NCI-H2196 treated with DMSO at 0.1 percent for 48 hours (cell line): ENCODE results near the gene CDC42.

Source experiments
- DNase-seq: peaks from one replicate; lab custom pipeline; 2025; ENCODE audit not compliant: unreplicated experiment; lab: John Stamatoyannopoulos, UW

CDC42 gene

DNA sequence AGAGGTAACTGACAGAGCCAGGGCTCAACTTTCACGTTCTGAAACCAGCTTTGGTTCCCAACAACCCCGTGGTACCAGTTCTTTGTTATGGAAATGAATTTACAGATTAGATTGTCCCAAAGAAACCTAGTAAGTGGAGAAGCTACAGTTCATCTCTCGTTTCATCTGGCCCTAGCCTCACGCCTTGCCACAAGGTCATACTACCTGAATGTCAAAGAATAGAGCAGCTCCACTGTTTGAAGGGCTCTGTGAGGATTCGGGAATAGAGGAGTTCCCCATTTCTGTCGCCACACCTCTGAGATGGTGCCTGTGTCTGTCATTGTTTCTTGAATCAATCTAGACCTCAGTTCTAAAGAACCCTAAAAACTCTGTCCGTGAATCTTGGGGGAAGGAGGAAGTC lies 15.0 kb upstream of the CDC42 start:
- no peak for DNase-seq

DNA sequence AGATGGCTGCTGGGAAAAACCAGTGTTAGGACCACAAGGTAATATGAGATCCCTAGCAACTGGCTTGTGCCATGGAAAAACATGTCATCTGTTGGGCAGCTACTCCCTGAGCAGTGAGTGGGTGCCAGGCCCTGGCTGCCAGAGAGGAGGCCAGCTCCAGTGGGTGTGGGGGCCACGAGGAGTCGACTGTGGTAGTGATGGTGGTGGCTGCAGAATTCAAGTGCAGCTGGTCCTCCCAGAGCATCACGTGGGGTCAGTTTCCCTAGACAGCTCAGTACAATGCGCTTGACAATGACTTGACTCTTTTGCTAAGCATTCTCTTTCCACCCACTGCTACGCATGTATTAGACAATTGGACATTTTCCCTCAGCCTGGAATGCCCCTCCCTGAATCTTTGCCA lies 14.5 kb upstream of the CDC42 start:
- no peak for DNase-seq

DNA sequence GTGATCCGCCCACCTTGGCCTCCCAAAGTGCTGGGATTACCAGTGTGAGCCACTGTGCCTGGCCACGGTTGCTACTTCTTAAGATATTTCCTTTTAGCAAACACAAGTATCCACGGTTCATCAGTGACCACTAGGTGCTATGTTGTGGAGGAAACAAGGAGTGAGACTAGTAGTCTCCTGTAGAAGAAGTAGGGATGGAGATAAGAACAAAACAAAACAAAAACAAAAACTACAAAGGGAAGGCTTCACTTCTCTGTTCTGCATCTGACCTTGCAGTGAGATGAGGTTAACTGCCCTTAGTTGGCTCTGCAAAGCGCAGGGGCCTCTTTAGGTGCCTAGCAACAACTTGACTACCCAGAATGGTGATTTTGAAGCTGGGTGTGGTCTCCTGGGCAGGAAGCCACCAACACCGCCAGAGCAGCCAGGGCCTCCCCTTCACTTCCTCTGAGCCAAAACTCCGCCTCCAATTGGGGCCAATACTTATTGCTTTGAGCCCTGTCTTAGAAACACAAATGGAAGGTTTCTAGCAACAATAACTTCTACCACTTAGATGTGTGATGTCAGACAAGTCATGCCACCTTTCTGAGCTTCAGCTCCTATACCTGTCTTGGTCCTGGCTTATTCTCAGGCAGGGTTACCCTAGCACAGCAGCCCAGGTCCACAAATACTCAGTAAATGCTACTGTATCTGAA lies 12.8 kb upstream of the CDC42 start:
- DNase-seq: peak; percentile 74

DNA sequence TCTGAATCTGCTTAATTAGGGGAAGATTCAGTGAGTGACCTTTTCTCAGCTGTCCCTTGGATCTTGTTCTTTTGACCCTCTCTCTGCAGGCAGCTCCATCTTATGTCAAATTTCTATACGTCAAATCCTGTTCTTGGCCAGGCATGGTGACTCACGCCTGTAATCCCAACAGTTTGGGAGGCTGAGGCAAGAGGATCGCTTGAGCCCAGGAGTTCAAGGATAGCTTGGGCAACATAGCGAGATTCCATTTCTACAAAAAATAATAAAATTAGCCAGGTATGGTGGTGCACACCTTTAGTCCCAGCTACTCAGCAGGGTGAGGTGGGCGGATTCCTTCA lies 12.3 kb upstream of the CDC42 start:
- no peak for DNase-seq

DNA sequence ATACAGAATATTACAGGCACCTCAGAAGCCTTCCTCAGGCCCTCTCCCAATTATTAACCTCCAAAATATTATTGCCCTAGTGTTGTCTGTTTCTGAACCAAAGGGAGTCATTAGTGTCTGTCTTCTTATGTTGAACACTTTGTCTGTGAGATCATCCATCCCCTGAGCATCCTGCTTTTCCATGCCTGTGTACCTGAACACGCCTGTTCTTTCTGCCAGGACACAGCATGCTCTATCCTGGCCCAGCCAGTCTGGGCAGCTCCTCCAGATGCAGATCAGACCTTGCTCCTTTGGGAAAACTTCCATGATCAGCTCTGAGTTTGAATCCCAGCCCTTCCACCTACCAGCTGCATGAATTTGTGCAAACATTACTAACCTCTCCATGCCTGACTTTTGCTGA lies 11.0 kb upstream of the CDC42 start:
- DNase-seq: no peak

DNA sequence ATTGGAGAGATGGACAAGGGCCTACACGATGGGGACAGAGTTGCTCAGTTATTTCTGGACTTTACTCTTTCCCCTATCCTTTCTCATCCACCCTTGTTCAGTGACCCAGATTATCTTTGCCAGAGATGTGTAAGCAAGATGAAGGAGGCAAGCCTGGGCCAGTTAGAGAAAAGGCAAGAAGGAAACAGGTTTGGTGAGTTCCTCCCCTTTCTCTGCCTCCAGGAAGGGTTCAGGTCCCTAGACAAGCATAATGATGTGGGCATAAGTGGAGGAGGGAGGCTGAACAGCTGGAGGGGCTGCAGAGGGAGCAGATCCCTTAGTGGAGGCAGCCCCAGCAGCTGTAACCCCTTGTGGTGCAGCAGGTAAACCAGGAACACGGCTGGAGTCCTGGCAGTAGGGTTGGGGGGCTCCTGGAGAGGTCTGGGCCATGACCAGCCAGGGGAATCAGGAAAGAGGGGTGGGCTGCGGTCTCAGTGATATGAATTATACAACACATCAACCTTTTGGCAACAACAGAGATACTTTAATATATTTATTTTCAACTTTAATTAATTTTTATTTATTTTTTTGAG lies 9.2 kb upstream of the CDC42 start:
- DNase-seq: no peak

DNA sequence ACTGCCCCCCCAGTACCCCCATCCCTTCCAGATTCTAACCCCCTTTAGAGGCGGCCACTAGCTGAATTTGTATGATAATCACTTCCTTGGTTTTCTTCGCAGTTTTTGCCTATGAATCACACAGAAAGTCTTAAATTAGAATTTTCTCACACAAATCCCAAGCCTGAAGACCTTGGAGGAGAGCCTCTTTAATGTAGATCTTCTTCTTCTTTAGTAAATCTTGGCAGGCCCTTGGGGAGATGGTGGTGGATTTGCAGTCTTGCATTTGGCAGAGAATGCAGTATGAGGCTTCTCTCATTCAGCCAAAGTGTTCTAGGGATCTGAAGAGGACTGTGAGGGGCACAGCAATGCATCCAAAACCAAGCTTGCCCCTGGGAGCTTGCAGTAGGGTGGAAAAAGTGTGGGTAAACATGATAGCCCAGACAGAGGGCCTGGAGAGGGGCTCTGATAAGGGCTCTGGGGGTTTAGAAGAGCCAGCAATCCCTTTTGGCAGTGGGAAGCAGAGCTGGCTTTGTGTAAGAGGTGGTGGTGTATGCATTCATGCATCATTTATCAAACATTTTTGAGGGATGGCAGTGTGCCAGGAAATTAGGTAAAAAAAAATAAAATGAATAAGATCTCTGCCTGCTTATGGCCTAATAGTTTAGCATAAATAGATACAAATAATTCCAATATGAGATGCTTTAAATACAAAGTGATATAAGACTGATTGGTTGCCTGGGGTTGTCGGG lies 7.7 kb upstream of the CDC42 start:
- DNase-seq: no peak

DNA sequence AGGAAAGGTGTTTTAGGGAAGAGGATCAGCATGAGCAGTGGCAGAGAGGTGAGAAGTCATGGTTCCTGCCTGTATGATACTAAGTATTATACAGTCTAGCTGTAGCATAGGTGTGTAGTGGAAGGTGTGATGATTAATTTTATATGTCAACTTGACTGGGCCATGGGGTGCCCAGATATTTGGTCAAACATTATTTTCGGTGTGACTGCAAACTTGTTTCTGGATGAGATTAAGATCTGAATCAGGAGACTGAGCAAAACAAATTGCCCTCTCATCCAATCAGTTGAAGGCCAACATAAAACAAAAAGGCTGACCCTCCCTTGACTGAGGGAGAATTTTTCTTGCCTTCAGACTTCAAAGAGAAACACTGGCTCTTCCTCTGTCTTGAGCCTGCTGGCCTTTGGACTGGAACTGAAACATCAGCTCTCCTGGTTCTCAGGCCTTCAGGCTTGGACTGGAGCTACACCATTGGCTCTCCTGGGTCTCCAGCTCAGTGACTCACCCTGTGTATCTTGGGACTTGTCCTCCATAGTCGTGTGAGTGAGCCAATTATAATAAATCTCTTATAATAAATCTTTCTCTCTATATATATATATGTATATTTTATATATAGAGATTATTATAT lies 6.8 kb upstream of the CDC42 start:
- DNase-seq: no peak

DNA sequence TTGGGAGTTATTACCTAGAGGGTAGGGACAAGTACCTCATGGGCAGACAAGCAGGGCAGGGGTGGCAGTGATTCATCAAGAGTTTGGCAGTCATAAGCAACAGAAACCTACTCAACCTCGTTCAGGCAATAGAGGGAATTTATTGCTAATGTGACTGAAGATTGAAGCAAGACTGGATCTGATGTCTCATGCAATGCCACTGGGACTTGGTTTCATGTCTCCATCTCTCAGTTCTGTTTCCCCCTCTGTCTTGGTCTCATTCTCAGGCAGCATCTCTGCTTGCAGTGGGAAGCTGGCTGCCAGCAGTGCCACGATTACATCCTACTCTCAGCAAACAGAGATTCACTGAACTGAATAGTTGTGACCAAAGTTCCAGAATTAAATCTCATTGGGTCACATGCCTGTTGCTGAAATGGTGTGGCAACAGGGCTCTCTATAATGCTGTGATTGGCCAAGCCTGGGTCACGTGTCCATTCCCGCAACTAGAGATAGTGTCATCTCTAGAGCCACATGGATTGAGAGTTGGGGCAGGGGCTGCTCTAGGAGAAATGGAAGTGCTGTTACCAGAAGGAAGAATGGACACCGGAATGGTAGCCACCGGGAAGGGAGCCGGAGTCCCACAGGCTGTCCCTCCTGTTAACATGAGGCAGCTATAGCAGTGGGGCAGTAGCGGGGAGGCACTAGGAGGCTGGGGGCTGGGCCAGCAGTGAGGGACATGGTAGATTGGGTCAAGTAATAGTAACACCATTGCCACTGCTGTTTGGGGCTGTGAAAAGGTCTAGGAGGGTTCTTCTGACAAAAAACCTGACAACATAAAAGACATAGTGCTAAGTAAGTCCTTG lies 3.9 kb upstream of the CDC42 start:
- DNase-seq: no peak

DNA sequence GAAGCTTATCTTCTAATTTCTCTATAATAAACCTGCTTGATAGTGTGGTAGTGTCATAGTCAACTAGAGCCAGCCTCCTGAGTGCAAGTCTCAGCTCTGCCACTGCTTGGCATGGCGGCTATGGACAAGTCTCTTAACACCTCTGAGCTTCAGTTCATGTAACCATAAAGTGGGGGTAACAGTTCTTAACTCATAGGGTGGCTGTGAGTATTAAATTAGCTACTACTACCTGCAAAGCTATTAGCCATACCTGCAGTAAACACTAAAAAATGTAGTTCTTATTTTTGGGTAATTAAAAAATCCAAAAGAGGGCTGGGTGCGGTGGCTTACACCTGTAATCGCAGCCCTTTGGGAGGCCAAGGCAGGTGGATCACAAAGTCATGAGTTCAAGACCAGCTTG lies 2.2 kb upstream of the CDC42 start:
- no peak for DNase-seq

DNA sequence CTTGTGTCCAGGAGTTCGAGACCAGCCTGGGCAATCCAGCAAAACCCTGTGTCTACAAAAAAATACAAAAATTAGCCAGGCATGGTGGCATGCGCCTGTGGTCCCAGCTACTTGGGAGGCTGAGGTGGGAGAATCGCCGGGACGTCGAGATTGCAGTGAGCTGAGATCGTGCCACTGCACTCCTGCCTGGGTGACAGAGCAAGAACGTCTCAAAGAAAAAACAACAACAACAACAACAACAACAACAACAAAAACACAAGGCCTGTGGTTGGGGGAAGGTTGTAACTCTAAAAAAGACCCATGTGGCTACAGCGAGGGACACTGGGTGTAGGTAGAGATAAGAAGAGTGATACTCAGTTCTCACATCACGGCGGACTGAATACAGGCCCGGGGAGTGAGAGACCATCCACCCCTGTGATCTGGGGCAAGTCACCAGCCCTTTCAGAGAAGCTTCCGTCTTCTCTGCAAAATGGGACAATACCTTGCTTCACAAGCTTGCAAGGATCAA lies 848 bp upstream of the CDC42 start:
- no peak for DNase-seq

DNA sequence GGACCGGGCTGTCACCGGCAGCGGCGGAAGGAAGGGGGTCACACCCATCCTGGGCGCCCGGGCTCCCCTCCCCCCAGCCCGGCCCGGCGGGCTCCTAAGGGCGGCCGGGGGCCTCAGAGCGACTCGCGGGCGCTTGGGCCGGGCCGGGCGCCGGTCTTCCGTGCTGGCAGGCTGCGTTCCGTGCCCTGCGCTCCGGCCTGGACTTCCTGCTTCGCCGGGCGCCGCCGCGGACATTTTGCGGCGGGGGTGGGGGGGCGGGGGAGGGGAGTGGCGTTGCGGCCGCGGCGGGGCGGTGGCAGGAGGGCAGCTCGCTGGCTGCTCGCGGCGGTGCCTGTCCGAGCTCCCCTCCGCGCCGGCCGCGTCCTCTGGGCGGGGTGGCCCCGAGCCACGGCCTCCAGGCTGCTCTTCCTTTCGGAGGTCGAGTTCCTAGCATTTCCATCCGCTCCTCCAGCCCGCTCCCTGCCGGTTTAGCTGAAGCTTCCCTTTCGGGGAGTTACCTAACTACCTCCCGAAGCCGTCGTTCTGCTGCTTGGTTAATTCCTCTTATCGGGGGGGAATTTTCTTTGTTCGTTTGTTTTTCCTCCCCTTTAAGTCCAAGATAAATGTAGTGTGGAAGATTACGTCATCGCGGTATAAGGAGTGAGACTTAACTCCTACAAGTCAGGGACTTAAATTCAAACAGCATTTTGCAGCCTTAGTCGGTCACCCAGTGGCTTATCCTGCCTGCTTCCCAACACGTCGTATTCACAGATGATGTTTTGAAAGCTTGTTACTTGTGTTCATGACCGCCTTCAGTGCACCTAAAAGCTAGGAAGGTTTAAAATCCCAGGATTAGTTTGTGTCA lies 730 bp downstream of the CDC42 start:
- DNase-seq: peak; percentile 22

DNA sequence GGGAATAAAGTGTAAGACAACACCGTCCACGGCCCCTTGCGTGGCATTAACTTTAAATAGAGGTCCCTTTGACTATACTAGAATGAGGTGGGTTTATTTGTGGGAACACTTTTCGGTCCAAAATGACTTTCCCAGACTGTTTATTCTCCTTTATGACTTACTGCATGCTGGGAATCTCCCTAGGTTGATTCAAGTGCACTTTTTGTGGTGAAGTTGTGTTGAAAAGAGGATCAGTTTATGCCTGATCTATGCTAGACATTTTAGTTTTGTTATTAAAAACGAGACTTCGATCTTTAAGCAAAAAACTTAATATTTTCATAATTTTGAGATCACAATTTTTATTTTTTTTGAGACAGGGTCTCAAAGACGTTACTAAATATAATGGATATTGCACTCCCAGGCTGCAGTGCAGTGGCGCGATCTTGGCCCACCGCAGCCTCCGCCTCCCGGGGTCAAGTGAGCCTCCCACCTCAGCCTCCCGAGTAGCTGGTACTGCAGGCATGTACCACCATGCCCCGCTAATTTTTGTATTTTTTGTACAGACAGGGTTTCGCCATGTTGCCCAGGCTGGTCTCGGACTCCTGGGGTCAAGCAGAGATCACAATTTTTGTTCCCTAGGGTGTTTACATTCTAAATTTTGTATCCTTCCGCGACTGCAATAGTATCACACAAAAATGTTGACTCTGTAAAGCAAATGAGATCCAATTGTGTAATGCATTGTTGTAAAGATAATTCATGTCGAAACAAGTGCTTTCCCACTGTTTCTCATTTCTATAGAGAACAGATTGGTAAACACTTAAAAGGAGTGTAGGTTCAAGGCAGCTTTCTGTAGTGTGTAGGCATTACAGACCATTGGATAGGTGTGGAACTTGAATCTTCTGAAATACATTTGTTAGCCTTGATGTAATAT lies 1.6 kb downstream of the CDC42 start:
- DNase-seq: no peak

DNA sequence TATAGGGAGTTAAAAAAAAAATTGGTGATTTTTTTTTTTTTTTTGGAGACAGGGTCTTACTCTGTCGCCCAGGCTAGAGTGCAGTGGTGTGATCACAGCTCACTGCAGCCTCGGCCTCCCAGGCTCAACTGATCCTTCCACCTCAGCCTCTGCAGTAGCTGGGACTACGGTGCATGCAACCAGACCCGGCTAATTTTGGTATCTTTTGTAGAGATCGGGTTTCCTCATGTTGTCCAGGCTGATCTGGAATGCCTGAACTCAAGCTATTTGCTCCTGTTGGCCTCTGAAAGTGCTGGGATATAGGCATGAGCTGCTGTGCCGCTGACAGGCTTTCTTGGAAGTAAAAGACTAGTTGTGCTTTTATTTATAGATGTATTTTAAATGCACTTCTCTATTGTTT lies 3.0 kb downstream of the CDC42 start:
- no peak for DNase-seq

DNA sequence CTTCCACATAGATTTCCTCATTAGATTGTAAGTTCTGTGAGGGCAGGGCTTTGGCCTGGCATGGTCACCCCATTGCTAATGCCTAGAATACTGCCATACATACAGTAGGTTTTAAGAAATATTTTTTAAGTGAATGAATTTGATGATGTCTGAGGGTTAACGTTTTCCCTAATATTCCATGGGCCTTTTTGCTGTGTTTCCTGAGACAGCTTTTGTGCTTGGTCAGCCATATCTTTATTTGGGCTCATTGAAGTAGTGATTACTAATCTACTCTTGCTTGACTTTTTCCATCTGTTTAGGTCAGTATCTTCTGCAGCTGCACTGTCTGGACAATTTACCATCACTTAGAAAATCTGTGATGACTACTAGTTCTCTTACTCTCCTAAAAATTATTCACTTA lies 3.5 kb downstream of the CDC42 start:
- DNase-seq: no peak

DNA sequence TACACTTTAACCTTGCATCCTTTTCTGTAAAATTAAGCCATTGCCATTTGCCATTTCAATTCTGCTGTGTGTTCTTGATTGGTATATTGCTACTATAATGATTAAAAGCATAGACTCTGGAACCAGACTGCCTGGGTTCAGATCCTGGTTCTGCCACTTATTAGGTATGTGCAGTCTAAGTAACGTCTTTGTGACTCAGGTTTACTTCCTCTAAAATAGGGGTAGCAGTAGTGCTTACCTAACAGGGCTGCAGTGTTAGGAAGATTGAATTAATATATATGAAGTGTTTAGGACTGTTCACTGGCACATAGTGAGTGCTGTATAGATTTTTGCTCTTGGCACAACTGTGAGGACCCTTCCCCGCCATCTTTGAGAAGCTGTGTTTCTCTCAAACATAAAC lies 4.4 kb downstream of the CDC42 start:
- DNase-seq: no peak

DNA sequence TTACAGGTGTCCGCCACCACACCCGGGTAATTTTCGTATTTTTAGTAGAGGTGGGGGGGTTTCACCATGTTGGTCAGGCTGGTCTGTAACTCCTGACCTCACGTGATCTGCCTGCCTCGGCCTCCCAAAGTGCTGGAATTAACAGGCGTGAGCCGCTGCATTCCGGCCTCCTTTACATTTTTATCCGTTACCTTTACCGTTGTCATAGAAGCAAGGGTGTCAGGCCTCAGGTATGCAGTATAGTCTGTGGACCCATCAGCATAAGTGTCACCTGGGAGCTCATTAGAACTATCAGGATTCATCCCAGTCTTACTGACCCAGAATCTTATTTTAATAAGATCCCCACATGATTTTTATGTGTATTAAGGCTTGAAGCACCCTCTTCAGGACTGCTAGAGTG lies 5.4 kb downstream of the CDC42 start:
- no peak for DNase-seq

DNA sequence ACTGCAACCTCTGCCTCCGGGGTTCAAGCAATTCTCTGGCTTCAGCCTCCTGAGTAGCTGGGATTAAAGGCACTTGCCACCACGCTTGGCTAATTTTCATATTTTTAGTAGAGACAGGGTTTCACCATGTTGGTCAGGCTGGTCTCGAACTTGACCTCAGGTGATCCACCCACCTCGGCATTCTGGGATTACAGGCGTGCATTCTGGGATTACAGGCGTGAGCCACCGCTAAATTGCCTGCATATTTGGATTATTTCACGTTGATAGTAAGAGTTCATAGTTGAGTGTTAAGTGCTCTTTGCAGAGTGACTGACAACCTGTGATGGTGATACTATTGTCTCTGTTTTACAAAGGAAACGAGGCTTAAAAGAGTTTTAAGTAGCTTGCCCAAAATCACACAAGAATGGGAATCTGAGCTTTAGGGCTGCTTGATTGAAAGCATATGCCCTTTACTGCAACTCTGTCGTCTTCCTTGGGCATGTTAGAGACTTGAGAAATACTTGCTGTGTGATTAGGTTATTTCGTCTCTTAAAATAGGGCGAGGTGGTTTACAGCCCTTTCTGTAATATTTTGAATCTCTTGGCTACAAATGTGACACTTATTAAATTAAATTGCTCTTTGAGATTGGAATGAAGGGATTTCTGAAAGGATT lies 12.4 kb downstream of the CDC42 start:
- DNase-seq: no peak

DNA sequence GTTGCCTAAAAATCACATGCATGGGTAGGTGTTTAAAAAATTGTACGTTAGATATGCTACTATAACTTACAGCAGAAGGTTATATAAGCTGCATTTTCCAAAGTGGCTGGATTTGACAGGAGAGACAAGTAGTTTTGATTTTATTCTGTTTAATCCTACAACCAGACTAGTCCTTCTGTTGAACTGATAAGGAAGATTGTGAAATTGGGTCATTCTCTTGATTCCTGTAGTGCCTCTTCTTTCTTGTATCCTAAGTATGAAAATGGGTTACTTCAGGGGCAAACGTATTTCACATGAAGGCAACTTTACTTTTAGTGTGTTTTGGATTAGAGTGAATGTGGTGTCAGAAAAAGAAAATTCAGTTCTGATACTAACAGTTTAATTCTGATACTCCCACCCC lies 19.0 kb downstream of the CDC42 start:
- DNase-seq: no peak
